HL-60 (cell line): ENCODE results near the gene WDR38.

ENCODE experiments used
- DNase-seq, 2 experiments: peaks; one replicate each; pipeline ENCODE4 v3.0.0-alpha.2; 2010 to 2020; ENCODE audit warnings: low read depth in 1 of 2, low spot score in 1 of 2
- H3K27ac ChIP-seq: fragments of 250-450 bp; sonication (Bioruptor Pico); replicated peaks from 2 replicates; pipeline ENCODE4 v1.5.1; 2020; ENCODE audit warnings: mild to moderate bottlenecking, moderate library complexity
- H3K27me3 ChIP-seq: fragments of 250-450 bp; sonication (Bioruptor Pico); 2 replicates; pipeline ENCODE4 v1.5.1; 2021; ENCODE audit warnings: mild to moderate bottlenecking, moderate library complexity; ENCODE audit not compliant: insufficient read depth, poor library complexity, severe bottlenecking
- H3K4me3 ChIP-seq: replicated peaks from 2 replicates; pipeline ENCODE4 v1.5.1; 2011; ENCODE audit warnings: mild to moderate bottlenecking, control low read depth, low read length; ENCODE audit not compliant: insufficient read depth
- GABPA ChIP-seq: IDR thresholded peaks from 2 replicates; pipeline ENCODE4 v1.6.1; 2012; ENCODE audit warnings: low read depth
- POLR2AphosphoS5 ChIP-seq: IDR thresholded peaks from 2 replicates; pipeline ENCODE4 v1.6.1; 2012; ENCODE audit warnings: low read depth
- REST ChIP-seq: IDR thresholded peaks from 2 replicates; pipeline ENCODE4 v1.6.1; 2012; ENCODE audit warnings: low read depth; ENCODE audit not compliant: insufficient replicate concordance
- SPI1 ChIP-seq: IDR thresholded peaks from 2 replicates; pipeline ENCODE4 v1.6.1; 2012; ENCODE audit warnings: low read depth, mild to moderate bottlenecking, borderline replicate concordance
- TF ChIP-seq, protein P1 (sequence below): IDR thresholded peaks from one replicate; pipeline ENCODE4 v1.5.1; 2011; ENCODE audit warnings: low read length, control low read depth, inconsistent platforms; ENCODE audit not compliant: insufficient read depth

The WDR38 gene

DNA sequence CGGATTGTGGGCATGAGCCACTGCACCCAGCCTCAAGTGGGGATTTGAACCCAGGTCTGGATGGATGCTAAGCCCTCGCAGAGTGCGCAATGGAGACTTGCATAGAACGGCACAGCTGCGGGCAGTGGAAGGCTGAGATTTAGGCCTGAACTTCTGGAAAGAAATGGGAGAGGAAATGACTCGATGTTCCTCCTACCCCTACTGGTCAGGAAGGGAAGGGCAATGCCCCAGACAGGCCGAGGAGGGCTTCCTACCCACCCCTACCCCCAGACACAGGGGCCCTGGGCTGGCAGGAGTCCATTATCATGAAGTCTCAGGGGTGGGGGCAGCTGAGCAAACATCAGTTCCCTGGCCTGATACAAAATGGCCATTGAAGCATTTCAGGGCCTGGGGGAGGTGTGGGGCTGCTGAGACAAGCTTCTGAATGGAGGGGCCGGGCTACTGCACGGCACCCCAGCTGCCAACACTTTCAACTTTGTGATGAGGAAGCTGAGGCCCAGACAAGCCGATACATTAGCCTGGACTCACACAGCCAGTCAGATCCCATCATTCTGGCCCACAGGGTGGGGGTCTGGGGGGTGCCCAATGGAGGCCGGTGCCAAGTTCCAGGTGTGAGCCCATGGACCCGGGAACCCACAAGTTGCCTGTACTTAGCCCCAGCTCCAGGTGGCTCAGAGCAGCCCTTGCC, 13.5 kb upstream of the WDR38 start:
- Histone ChIP-seq H3K27me3 (peaks cover 2% of the 10 kb centered on the region), H3K27ac (no peak overlapping the region), H3K4me3 (no peak overlapping the region)
- no peak for DNase-seq
- TF ChIP-seq GABPA = no peak
- no peak for TF ChIP-seq SPI1

DNA sequence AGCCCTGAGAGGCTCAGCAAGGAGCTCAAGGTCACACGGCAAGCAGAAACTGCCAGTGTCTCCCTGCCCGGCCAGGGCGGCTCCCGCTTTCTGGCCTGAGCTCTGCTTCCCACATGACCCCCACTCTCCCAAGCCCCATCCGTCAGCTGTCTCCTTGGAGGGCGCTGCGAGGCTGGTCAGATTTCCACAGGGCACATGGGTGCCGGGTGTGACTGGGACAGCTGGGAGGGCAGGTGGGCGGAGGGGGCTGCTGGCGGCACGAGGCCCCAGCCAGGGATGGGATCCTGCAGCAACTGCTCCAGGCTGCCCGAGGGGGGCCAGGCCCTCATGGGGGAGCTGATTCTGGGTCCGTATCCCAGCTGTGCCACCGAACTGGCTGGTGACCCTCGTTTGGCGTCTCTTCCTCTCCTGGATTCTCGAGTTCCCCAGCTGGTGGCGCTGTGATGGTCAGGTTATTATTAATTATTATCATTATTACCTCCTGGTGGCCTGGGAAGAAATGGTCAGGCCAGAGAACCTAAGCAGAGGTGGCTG, 12.9 kb upstream of the WDR38 start:
- H3K4me3 ChIP-seq = no peak overlapping the region
- no peak overlapping the region for H3K27ac ChIP-seq
- DNase-seq = no peak
- H3K27me3 ChIP-seq = peaks cover 2% of the 10 kb centered on the region
- TF ChIP-seq REST (no peak), POLR2AphosphoS5 (no peak), GABPA (no peak)
- TF ChIP-seq, protein P1, sequence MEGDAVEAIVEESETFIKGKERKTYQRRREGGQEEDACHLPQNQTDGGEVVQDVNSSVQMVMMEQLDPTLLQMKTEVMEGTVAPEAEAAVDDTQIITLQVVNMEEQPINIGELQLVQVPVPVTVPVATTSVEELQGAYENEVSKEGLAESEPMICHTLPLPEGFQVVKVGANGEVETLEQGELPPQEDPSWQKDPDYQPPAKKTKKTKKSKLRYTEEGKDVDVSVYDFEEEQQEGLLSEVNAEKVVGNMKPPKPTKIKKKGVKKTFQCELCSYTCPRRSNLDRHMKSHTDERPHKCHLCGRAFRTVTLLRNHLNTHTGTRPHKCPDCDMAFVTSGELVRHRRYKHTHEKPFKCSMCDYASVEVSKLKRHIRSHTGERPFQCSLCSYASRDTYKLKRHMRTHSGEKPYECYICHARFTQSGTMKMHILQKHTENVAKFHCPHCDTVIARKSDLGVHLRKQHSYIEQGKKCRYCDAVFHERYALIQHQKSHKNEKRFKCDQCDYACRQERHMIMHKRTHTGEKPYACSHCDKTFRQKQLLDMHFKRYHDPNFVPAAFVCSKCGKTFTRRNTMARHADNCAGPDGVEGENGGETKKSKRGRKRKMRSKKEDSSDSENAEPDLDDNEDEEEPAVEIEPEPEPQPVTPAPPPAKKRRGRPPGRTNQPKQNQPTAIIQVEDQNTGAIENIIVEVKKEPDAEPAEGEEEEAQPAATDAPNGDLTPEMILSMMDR = no peak

- peaks cover 2% of the 10 kb centered on the region for H3K27me3 ChIP-seq
- DNase-seq = no peak
- TF ChIP-seq GABPA (no peak), POLR2AphosphoS5 (no peak), REST (no peak), SPI1 (no peak)
- TF ChIP-seq, protein P1 = no peak
- H3K4me3 ChIP-seq = no peak overlapping the region
- no peak overlapping the region for H3K27ac ChIP-seq
Measured at GRCh38 chr9:124841075-124841821, 12.0 kb upstream of the WDR38 start.

- TF ChIP-seq SPI1 (no peak), POLR2AphosphoS5 (no peak), GABPA (no peak), REST (no peak)
- TF ChIP-seq, protein P1 = no peak
Measured at GRCh38 chr9:124843456-124844034, 9.7 kb upstream of the WDR38 start.

More at GRCh38 chr9:124843456-124844034, 9.7 kb upstream of the WDR38 start:
- DNase-seq = no peak
- H3K4me3 ChIP-seq = no peak overlapping the region
- H3K27ac ChIP-seq = no peak overlapping the region
- no peaks in the 10 kb centered on the region for H3K27me3 ChIP-seq
